Stimulated activated CD8-positive, alpha-beta memory T cell treated with anti-CD3 and anti-CD28 coated beads, Interleukin-4, amount 100 ng/mL, for 1 hour (primary cell): Measurements from ENCODE around the gene CABP4.

Experiments used
- DNase-seq, 2 donors: peaks; one replicate each; pipeline ENCODE4 v3.0.0-alpha.2; 2020; ENCODE audit warnings: low read depth in 2 of 2, low spot score in 1 of 2

CABP4 gene

GRCh38 chr11:67494371-67495233 is 39.4 kb downstream of the CABP4 start:
- no peak for DNase-seq

- DNase-seq = no peak
These were observed 40.3 kb downstream of the CABP4 start for GRCh38 chr11:67495234-67496005.

GRCh38 chr11:67496113-67496512 is 41.0 kb downstream of the CABP4 start:
- DNase-seq = no peak

- DNase-seq = no peak
These were observed 42.6 kb downstream of the CABP4 start for GRCh38 chr11:67497656-67498291.

- DNase-seq = no peak
These were observed 43.4 kb downstream of the CABP4 start for GRCh38 chr11:67498544-67498972.

- DNase-seq = no peak
These were observed 44.8 kb downstream of the CABP4 start for GRCh38 chr11:67499808-67500483.

- no peak for DNase-seq
These were observed 45.3 kb downstream of the CABP4 start for GRCh38 chr11:67500484-67500821.

GRCh38 chr11:67500831-67501715 is 45.9 kb downstream of the CABP4 start:
- no peak for DNase-seq

GRCh38 chr11:67501854-67502253 is 46.7 kb downstream of the CABP4 start:
- no peak for DNase-seq

- no peak for DNase-seq
These were observed 47.3 kb downstream of the CABP4 start for GRCh38 chr11:67502328-67502979.

- DNase-seq = no peak
These were observed 48.2 kb downstream of the CABP4 start for GRCh38 chr11:67503119-67504004.

GRCh38 chr11:67504005-67504949 is 49.1 kb downstream of the CABP4 start:
- no peak for DNase-seq

- DNase-seq = peak; percentile 46 to 60
These were observed 49.9 kb downstream of the CABP4 start, which contains the start of gene PITPNM1 for GRCh38 chr11:67504950-67505581. TSS of gene PITPNM1 (minus strand) at chr11:67505363. CDS start at chr11:67504180, 1,183 bp downstream.

GRCh38 chr11:67505605-67506396 is 50.6 kb downstream of the CABP4 start:
- peak; percentile 72 to 78 for DNase-seq

GRCh38 chr11:67506426-67507051 is 51.4 kb downstream of the CABP4 start:
- no peak for DNase-seq
